Mucosa of descending colon (tissue), 3 donors: ENCODE measurements around the gene PRXL2A. TPM values are rescaled to one million over a fixed set of nuclear protein-coding genes. Genes with fewer than 3 reads are reported as not detected.

Experiments
- ATAC-seq: fragments of 200-7000 bp; cut with Tn5 transposase; one replicate; pipeline ENCODE4 v1.9.1; 2020; ENCODE audit warnings: mild to moderate bottlenecking, moderate library complexity
- DNase-seq, 3 donors: peaks; one replicate each; pipeline ENCODE4 v3.0.0-alpha.2; 2020
- H3K36me3 ChIP-seq: fragments of 200-600 bp; one replicate; pipeline ENCODE4 v1.8.0; 2021; ENCODE audit warnings: low read depth, mild to moderate bottlenecking
- H3K4me1 ChIP-seq: fragments of 200-600 bp; one replicate; pipeline ENCODE4 v1.8.0; 2021; ENCODE audit warnings: low read depth, mild to moderate bottlenecking
- H3K4me3 ChIP-seq: fragments of 200-600 bp; one replicate; pipeline ENCODE4 v1.8.0; 2021; ENCODE audit warnings: mild to moderate bottlenecking
- H3K9me3 ChIP-seq: fragments of 200-600 bp; one replicate; pipeline ENCODE4 v1.8.0; 2021; ENCODE audit warnings: mild to moderate bottlenecking
- intact Hi-C, 2 donors: fragments of 100-400 bp; cut with DNase I in 1 of 2; cut with micrococcal nuclease in 1 of 2; formaldehyde crosslinking; loops; one replicate each; pipeline versions ENCODE4 v1.11.0 to v1.11.1; 2022; cut with DNase I, micrococcal nuclease
- total RNA-seq, 3 donors: library from RNA; stranded (reverse); fragmentation: NEBNext Ultra II Directional in 2 of 3; extraction: Animal tissue kit (Norgen Biotek cat#: 25700) in 2 of 3; gene quantifications; one replicate each; pipeline versions ENCODE4 v1.2.1 to v1.2.4, GENCODE V29; 2021 to 2023
- TF ChIP-seq, protein P1 (sequence below): fragments of 200-600 bp; IDR thresholded peaks from one replicate; pipeline ENCODE4 v1.8.0; 2022; ENCODE audit warnings: antibody characterized with exemption, mild to moderate bottlenecking
- donor health status: DM: no; HTN: no; CAD: no; lungs with moderate emphysema.
- donor health status: DM: no; HTN: no; CAD: no.
- donor health status: DM: no; HTN: yes; CAD: no.

The PRXL2A gene
- total RNA-seq, 3 donors from 2014 or later: 95.2 to 123 (median 95.8) TPM

GRCh38 chr10:80394358-80394916, 13.9 kb upstream of the PRXL2A start:
- intact Hi-C loops: no loop called here
- TF ChIP-seq, protein P1, sequence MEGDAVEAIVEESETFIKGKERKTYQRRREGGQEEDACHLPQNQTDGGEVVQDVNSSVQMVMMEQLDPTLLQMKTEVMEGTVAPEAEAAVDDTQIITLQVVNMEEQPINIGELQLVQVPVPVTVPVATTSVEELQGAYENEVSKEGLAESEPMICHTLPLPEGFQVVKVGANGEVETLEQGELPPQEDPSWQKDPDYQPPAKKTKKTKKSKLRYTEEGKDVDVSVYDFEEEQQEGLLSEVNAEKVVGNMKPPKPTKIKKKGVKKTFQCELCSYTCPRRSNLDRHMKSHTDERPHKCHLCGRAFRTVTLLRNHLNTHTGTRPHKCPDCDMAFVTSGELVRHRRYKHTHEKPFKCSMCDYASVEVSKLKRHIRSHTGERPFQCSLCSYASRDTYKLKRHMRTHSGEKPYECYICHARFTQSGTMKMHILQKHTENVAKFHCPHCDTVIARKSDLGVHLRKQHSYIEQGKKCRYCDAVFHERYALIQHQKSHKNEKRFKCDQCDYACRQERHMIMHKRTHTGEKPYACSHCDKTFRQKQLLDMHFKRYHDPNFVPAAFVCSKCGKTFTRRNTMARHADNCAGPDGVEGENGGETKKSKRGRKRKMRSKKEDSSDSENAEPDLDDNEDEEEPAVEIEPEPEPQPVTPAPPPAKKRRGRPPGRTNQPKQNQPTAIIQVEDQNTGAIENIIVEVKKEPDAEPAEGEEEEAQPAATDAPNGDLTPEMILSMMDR: no peak
- no peak for DNase-seq
- Histone ChIP-seq H3K4me3 (no peak overlapping the region), H3K36me3 (no peaks in the 10 kb centered on the region), H3K4me1 (no peaks in the 10 kb centered on the region), H3K9me3 (no peaks in the 10 kb centered on the region)
- ATAC-seq: no peak

DNA sequence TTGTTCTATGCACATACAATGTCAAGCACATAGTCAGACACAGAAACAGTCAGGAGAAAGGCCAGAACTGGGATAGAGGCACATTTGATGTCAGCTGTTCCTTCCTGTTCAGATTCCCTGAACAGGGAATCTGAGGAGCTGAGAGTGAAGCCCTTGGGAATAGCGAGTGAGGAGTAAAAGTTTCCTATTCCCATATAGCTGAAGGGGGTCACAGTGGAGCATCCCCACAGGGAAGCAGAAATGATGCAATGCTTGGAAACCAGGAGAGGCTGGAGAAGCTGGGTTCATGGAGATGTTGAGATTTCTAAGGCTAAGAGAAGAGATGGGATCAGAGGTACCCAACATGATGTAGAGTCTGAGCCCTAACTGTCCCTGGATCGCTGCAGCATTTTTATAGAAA, 11.3 kb upstream of the PRXL2A start:
- Histone ChIP-seq H3K36me3 (no peaks in the 10 kb centered on the region), H3K9me3 (no peaks in the 10 kb centered on the region), H3K4me3 (no peak overlapping the region), H3K4me1 (no peaks in the 10 kb centered on the region)
- no peak for DNase-seq
- TF ChIP-seq, protein P1: no peak
- intact Hi-C loops: no loop called here
- no peak for ATAC-seq

- TF ChIP-seq, protein P1: no peak
- ATAC-seq (no peak), DNase-seq (no peak)
- Histone ChIP-seq H3K4me1 (no peaks in the 10 kb centered on the region), H3K4me3 (no peak overlapping the region), H3K36me3 (no peaks in the 10 kb centered on the region), H3K9me3 (no peaks in the 10 kb centered on the region)
- intact Hi-C loops: no loop called here
These were observed 8.1 kb upstream of the PRXL2A start for GRCh38 chr10:80400136-80400804.

DNA sequence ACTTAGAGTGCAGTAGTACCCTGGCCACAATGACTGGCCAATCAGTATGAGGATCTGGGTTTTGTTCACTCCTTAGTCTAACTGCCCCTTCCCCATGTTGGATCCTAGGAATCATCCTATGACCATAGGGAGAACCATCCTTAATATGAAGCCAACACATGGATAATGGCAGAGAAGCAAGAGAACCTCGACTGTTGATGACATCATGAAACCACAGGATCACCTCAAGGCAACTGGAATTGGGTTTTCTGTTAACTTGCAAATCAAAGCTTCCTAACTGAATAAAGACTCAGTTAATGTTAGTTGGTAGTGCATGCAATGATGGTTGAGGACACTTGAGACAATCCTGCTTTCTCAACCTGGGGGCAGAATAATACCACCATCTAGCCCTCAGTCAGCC, 3.3 kb upstream of the PRXL2A start:
- Histone ChIP-seq H3K9me3 (no peaks in the 10 kb centered on the region), H3K36me3 (no peaks in the 10 kb centered on the region), H3K4me3 (no peak overlapping the region), H3K4me1 (peaks cover 13% of the 10 kb centered on the region)
- TF ChIP-seq, protein P1: no peak
- intact Hi-C loops: no loop called here
- no peak for DNase-seq
- ATAC-seq: no peak

GRCh38 chr10:80405626-80406025, 2.7 kb upstream of the PRXL2A start:
- DNase-seq (no peak), ATAC-seq (no peak)
- TF ChIP-seq, protein P1: no peak
- Histone ChIP-seq H3K36me3 (no peaks in the 10 kb centered on the region), H3K4me1 (peaks cover 19% of the 10 kb centered on the region), H3K4me3 (no peak overlapping the region), H3K9me3 (no peaks in the 10 kb centered on the region)
- intact Hi-C loops: no loop called here
